HCT116 (cell line): ENCODE data around the gene SLC7A1. TPM values are rescaled to one million over a fixed set of nuclear protein-coding genes. Genes with fewer than 3 reads are reported as not detected.

ENCODE experiments used
- ATAC-seq: fragments of 200-7000 bp; cut with Tn5 transposase; 2 replicates; pipeline ENCODE4 v1.9.1; 2020; ENCODE audit warnings: mild to moderate bottlenecking, moderate library complexity
- BruUV-seq: library from RNA; stranded (reverse); fragments of 400-500 nt; replicated peaks from 2 replicates; lab custom pipeline; 2021; lab: Mats Ljungman, UMichigan
- CTCF ChIA-PET: fragments of 300-600 bp; sonication (Branson Sonifier 250); formaldehyde crosslinking; loops from one replicate; lab custom pipeline; 2021; ENCODE audit warnings: antibody characterized with exemption; lab: Charles Lee
- POLR2A ChIA-PET: fragments of 300-600, 350-600 bp; sonication (Branson Sonifier 250); formaldehyde crosslinking; loops from one replicate; lab custom pipeline; 2021; ENCODE audit warnings: antibody characterized with exemption; lab: Charles Lee
- RAD21 ChIA-PET, 2 experiments: fragments of 300-600 bp; sonication (Branson Sonifier 250); formaldehyde crosslinking; loops; one replicate each; lab custom pipeline; 2023; ENCODE audit warnings: low total read pairs in 2 of 2; ENCODE audit not compliant: uncharacterized antibody in 2 of 2, unreplicated experiment in 2 of 2, low non-redundant PET in 1 of 2; lab: Charles Lee
- DNase-seq: peaks from one replicate; pipeline ENCODE4 v3.0.0-alpha.2; 2010; ENCODE audit warnings: low read depth, low spot score
- H2AFZ ChIP-seq: fragments of 200-600 bp; shearing (Covaris generic), sonication (generic); 2 replicates; pipeline ENCODE4 v1.6.1; 2017; ENCODE audit warnings: low read depth, mixed run types, mixed read lengths, antibody characterized with exemption, low read length; ENCODE audit not compliant: poor library complexity, severe bottlenecking
- H3K27ac ChIP-seq: 2 replicates; pipeline ENCODE4 v1.5.1; 2012; ENCODE audit warnings: low read depth, low read length
- H3K27me3 ChIP-seq: fragments of 200-600 bp; sonication (generic); 2 replicates; pipeline ENCODE4 v1.6.1; 2016; ENCODE audit warnings: mixed run types, low read length, mixed read lengths; ENCODE audit not compliant: insufficient read depth
- H3K36me3 ChIP-seq, 2 experiments: fragments of 200-500 bp in 1 of 2; fragments of 200-600 bp in 1 of 2; sonication (Bioruptor generic) in 1 of 2; sonication (generic) in 1 of 2; 2 replicates each; pipeline versions ENCODE4 v1.5.1 to v1.6.1; 2014 to 2016; ENCODE audit warnings: low read length in 2 of 2, inconsistent platforms in 1 of 2, mixed read lengths in 1 of 2, mixed run types in 1 of 2; ENCODE audit not compliant: insufficient read depth in 2 of 2, control insufficient read depth in 1 of 2
- H3K4me1 ChIP-seq, 2 experiments: fragments of 200-600 bp in 1 of 2; sonication (generic) in 1 of 2; 2 replicates each; pipeline versions ENCODE4 v1.5.1 to v1.6.1; 2012 to 2017; ENCODE audit warnings: low read length in 2 of 2, inconsistent platforms in 1 of 2, mild to moderate bottlenecking in 1 of 2, mixed read lengths in 1 of 2, mixed run types in 1 of 2, moderate library complexity in 1 of 2; ENCODE audit not compliant: insufficient read depth in 2 of 2, control insufficient read depth in 1 of 2
- H3K4me2 ChIP-seq: fragments of 200-600 bp; sonication (generic); 2 replicates; pipeline ENCODE4 v1.6.1; 2017; ENCODE audit warnings: mixed run types, low read length, mixed read lengths
- H3K4me3 ChIP-seq, 2 experiments: fragments of 200-600 bp in 1 of 2; sonication (generic) in 1 of 2; replicated peaks in 1 of 2; 2 replicates each; pipeline ENCODE4 v1.5.1; 2011 to 2016; ENCODE audit warnings: low read length in 2 of 2, control low read depth in 1 of 2, low read depth in 1 of 2, mild to moderate bottlenecking in 1 of 2, mixed read lengths in 1 of 2, mixed run types in 1 of 2
- H3K79me2 ChIP-seq: fragments of 200-600 bp; sonication (generic); 2 replicates; pipeline ENCODE4 v1.6.1; 2017; ENCODE audit warnings: mild to moderate bottlenecking, mixed run types, low read length, moderate library complexity, mixed read lengths; ENCODE audit not compliant: insufficient read depth
- H3K9ac ChIP-seq: fragments of 200-600 bp; sonication (generic); 2 replicates; pipeline ENCODE4 v1.6.1; 2016; ENCODE audit warnings: low read length, mixed read lengths
- H3K9me2 ChIP-seq: fragments of 200-600 bp; sonication (generic), shearing (Covaris generic); 2 replicates; pipeline ENCODE4 v1.6.1; 2017; ENCODE audit warnings: mixed run types, mild to moderate bottlenecking, moderate library complexity; ENCODE audit not compliant: insufficient read depth
- H3K9me3 ChIP-seq, 2 experiments: fragments of 200-500 bp in 1 of 2; fragments of 200-600 bp in 1 of 2; sonication (Bioruptor generic) in 1 of 2; sonication (generic) in 1 of 2; 2 replicates each; pipeline ENCODE4 v1.6.1; 2014 to 2017; ENCODE audit warnings: low read length in 2 of 2, mixed read lengths in 2 of 2, inconsistent platforms in 1 of 2, low read depth in 1 of 2, mild to moderate bottlenecking in 1 of 2, mixed run types in 1 of 2, moderate library complexity in 1 of 2; ENCODE audit not compliant: control insufficient read depth in 1 of 2, insufficient read depth in 1 of 2
- H4K20me1 ChIP-seq: fragments of 200-600 bp; sonication (generic), shearing (Covaris generic); 2 replicates; pipeline ENCODE4 v1.6.1; 2017; ENCODE audit warnings: mixed run types, mild to moderate bottlenecking, moderate library complexity; ENCODE audit not compliant: insufficient read depth
- ATF3 ChIP-seq: IDR thresholded peaks from 2 replicates; pipeline ENCODE4 v1.6.1; 2012
- CBX3 ChIP-seq: IDR thresholded peaks from 2 replicates; pipeline ENCODE4 v1.6.1; 2012; ENCODE audit warnings: low read depth
- EGR1 ChIP-seq: IDR thresholded peaks from 2 replicates; pipeline ENCODE4 v1.6.1; 2012; ENCODE audit warnings: low read depth
- FOSL1 ChIP-seq: IDR thresholded peaks from 2 replicates; pipeline ENCODE4 v1.6.1; 2012; ENCODE audit warnings: low read depth
- JUND ChIP-seq: IDR thresholded peaks from 2 replicates; pipeline ENCODE4 v1.6.1; 2012
- POLR2A ChIP-seq: IDR thresholded peaks from 2 replicates; pipeline ENCODE4 v1.7.0; 2011; ENCODE audit warnings: borderline replicate concordance; ENCODE audit not compliant: insufficient read depth, insufficient read length; ENCODE audit errors: extremely low read depth
- RAD21 ChIP-seq: IDR thresholded peaks from 2 replicates; pipeline ENCODE4 v1.6.1; 2012; ENCODE audit warnings: low read depth, mild to moderate bottlenecking
- REST ChIP-seq: IDR thresholded peaks from 2 replicates; pipeline ENCODE4 v1.6.1; 2012; ENCODE audit warnings: low read depth
- SP1 ChIP-seq: IDR thresholded peaks from 2 replicates; pipeline ENCODE4 v1.6.1; 2012; ENCODE audit warnings: low read depth
- SRF ChIP-seq: IDR thresholded peaks from 2 replicates; pipeline ENCODE4 v1.6.1; 2012; ENCODE audit warnings: low read depth
- TCF7L2 ChIP-seq: IDR thresholded peaks from 2 replicates; pipeline ENCODE4 v1.7.0; 2011; ENCODE audit warnings: borderline replicate concordance, inconsistent platforms; ENCODE audit not compliant: insufficient read depth, insufficient read length; ENCODE audit errors: extremely low read depth
- YY1 ChIP-seq: IDR thresholded peaks from 2 replicates; pipeline ENCODE4 v1.6.1; 2011; ENCODE audit warnings: low read length, low read depth, moderate library complexity, mild to moderate bottlenecking; ENCODE audit not compliant: insufficient replicate concordance; ENCODE audit errors: extremely low read depth
- ZFX ChIP-seq: fragments of 450-650 bp; IDR thresholded peaks from 2 replicates; pipeline ENCODE4 v1.6.1; 2017
- ZNF274 ChIP-seq: fragments of 200-500 bp; sonication (Bioruptor generic); IDR thresholded peaks from 2 replicates; pipeline ENCODE4 v1.6.1; 2014; ENCODE audit warnings: mild to moderate bottlenecking, low read depth, low read length, inconsistent platforms
- intact Hi-C: fragments of 100-400 bp; cut with micrococcal nuclease; formaldehyde crosslinking; loops from 2 replicates; pipeline ENCODE4 v1.10.0; 2022
- total RNA-seq: library from RNA; stranded (reverse); gene quantifications from one replicate; pipeline ENCODE4 v1.2.1, GENCODE V29; 2021; ENCODE audit not compliant: unreplicated experiment
- TF ChIP-seq, protein P1 (sequence below): IDR thresholded peaks from 2 replicates; pipeline ENCODE4 v1.6.1; 2012
- TF ChIP-seq, protein P2 (sequence below), 3 experiments: fragments of 200-600 bp in 1 of 3; sonication (generic) in 1 of 3; IDR thresholded peaks in 2 of 3; conservative IDR thresholded peaks in 1 of 3; 2 replicates each; pipeline ENCODE4 v1.5.1; 2012 to 2017; ENCODE audit warnings: low read depth in 2 of 3, low read length in 2 of 3, antibody characterized with exemption in 1 of 3, borderline replicate concordance in 1 of 3, control low read depth in 1 of 3, mild to moderate bottlenecking in 1 of 3, mixed read lengths in 1 of 3, mixed run types in 1 of 3, moderate library complexity in 1 of 3; ENCODE audit not compliant: insufficient read depth in 1 of 3

Gene SLC7A1
- total RNA-seq, 1 experiment from 2014 or later: 124 TPM

DNA sequence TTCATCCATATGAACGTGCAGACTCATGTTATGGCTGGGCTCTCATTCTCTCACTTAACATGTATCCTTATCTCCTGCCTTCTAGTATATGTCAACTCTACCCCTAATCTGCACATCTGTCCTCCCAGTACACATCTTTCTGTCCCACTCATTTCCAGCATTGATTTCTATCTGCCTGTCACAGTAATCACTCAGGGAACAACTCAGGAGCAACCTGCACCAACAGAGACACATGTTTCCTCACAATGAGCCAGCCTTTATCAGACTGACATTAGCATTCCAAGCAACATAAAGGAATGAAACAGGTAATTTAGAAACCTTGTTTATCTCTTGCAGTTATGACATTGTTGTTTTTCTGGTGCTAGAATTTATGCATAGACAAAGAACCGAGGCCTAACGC, 17.6 kb upstream of the SLC7A1 start:
- CTCF ChIA-PET: no interaction called here
- intact Hi-C loops: no loop called here
- Histone ChIP-seq H3K79me2 (no peaks in the 10 kb centered on the region), H3K9me2 (no peaks in the 10 kb centered on the region), H3K4me2 (no peak overlapping the region), H3K4me3 (no peak overlapping the region), H3K4me1 (no peaks in the 10 kb centered on the region), H2AFZ (no peak overlapping the region), H3K9me3 (no peaks in the 10 kb centered on the region), H3K9ac (no peak overlapping the region), H3K36me3 (no peaks in the 10 kb centered on the region), H3K27ac (no peak overlapping the region)
- no peak for ATAC-seq
- POLR2A ChIA-PET: no interaction called here
- BruUV-seq: no TSS peak
- RAD21 ChIA-PET: no interaction called here
- TF ChIP-seq, protein P1, sequence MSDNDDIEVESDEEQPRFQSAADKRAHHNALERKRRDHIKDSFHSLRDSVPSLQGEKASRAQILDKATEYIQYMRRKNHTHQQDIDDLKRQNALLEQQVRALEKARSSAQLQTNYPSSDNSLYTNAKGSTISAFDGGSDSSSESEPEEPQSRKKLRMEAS: no peak
- TF ChIP-seq SRF: no peak
- TF ChIP-seq SP1: no peak
- TF ChIP-seq YY1: no peak
- TF ChIP-seq, all 23 proteins: peak for 0
- Histone ChIP-seq H4K20me1 (no peaks in the 10 kb centered on the region), H3K27me3 (peaks cover 50% of the 10 kb centered on the region)
- DNase-seq: no peak

- intact Hi-C loops: no loop called here
- CTCF ChIA-PET: no interaction called here
- RAD21 ChIA-PET: no interaction called here
- BruUV-seq: no TSS peak
- no peaks in the 10 kb centered on the region for H4K20me1 ChIP-seq
- no peak overlapping the region for H3K9ac ChIP-seq
- peaks cover 35% of the 10 kb centered on the region for H3K27me3 ChIP-seq
- ATAC-seq (no peak), DNase-seq (no peak)
- H3K4me1 ChIP-seq: no peaks in the 10 kb centered on the region
- H3K79me2 ChIP-seq: no peaks in the 10 kb centered on the region
- no peak overlapping the region for H3K4me3 ChIP-seq
- H2AFZ ChIP-seq: no peak overlapping the region
- H3K4me2 ChIP-seq: no peak overlapping the region
- POLR2A ChIA-PET: no interaction called here
- no peaks in the 10 kb centered on the region for H3K9me3 ChIP-seq
- H3K36me3 ChIP-seq: no peaks in the 10 kb centered on the region
- no peak overlapping the region for H3K27ac ChIP-seq
- H3K9me2 ChIP-seq: no peaks in the 10 kb centered on the region
- TF ChIP-seq EGR1 (no peak), REST (no peak), POLR2A (no peak), ZNF274 (no peak), TCF7L2 (no peak), CBX3 (no peak), JUND (no peak), RAD21 (no peak), ATF3 (no peak), SRF (no peak), YY1 (no peak), ZFX (no peak), FOSL1 (no peak)
- TF ChIP-seq, protein P2, sequence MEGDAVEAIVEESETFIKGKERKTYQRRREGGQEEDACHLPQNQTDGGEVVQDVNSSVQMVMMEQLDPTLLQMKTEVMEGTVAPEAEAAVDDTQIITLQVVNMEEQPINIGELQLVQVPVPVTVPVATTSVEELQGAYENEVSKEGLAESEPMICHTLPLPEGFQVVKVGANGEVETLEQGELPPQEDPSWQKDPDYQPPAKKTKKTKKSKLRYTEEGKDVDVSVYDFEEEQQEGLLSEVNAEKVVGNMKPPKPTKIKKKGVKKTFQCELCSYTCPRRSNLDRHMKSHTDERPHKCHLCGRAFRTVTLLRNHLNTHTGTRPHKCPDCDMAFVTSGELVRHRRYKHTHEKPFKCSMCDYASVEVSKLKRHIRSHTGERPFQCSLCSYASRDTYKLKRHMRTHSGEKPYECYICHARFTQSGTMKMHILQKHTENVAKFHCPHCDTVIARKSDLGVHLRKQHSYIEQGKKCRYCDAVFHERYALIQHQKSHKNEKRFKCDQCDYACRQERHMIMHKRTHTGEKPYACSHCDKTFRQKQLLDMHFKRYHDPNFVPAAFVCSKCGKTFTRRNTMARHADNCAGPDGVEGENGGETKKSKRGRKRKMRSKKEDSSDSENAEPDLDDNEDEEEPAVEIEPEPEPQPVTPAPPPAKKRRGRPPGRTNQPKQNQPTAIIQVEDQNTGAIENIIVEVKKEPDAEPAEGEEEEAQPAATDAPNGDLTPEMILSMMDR (IDR thresholded peaks at IDR 0.05 in 2 of 3, conservative IDR thresholded peaks at IDR 0.05 in 1 of 3; ENCODE audit: borderline replicate concordance in 1 of 3, insufficient read depth in 1 of 3, low read depth in 2 of 3, low read length in 2 of 3): no peak
- TF ChIP-seq, protein P1: no peak
These were observed 12.0 kb upstream of the SLC7A1 start for GRCh38 chr13:29607465-29607864.
